OCI-LY1 (cell line): ENCODE measurements around the gene WNK2.

ENCODE experiments used
- H2AFZ ChIP-seq: fragments of 200-600 bp; sonication (generic), shearing (Covaris generic); 2 replicates; pipeline ENCODE4 v1.6.0; 2014; ENCODE audit warnings: antibody characterized with exemption, mild to moderate bottlenecking, low read length
- H3F3A ChIP-seq: fragments of 200-600 bp; sonication (generic), shearing (Covaris generic); 2 replicates; pipeline ENCODE4 v1.6.0; 2014; ENCODE audit warnings: mild to moderate bottlenecking, antibody characterized with exemption, low read length, moderate library complexity; ENCODE audit not compliant: insufficient read depth
- H3K27ac ChIP-seq: fragments of 200-600 bp; sonication (generic); 2 replicates; pipeline ENCODE4 v1.5.1; 2014; ENCODE audit warnings: low read length, mixed run types, mild to moderate bottlenecking, low read depth; ENCODE audit not compliant: poor library complexity, severe bottlenecking
- H3K27me3 ChIP-seq: fragments of 200-600 bp; sonication (generic); 2 replicates; pipeline ENCODE4 v1.6.0; 2014; ENCODE audit warnings: antibody characterized with exemption, mild to moderate bottlenecking, low read length, moderate library complexity; ENCODE audit not compliant: insufficient read depth
- H3K36me3 ChIP-seq: fragments of 200-600 bp; sonication (generic); 2 replicates; pipeline ENCODE4 v1.6.1; 2014; ENCODE audit warnings: mild to moderate bottlenecking, antibody characterized with exemption, low read length, moderate library complexity, mixed read lengths; ENCODE audit not compliant: insufficient read depth
- H3K4me1 ChIP-seq: fragments of 200-600 bp; sonication (generic); 2 replicates; pipeline ENCODE4 v1.5.1; 2014; ENCODE audit warnings: mild to moderate bottlenecking, low read length, moderate library complexity; ENCODE audit not compliant: insufficient read depth, severe bottlenecking
- H3K4me2 ChIP-seq: fragments of 200-600 bp; sonication (generic), shearing (Covaris generic); 2 replicates; pipeline ENCODE4 v1.6.1; 2014; ENCODE audit warnings: low read length
- H3K4me3 ChIP-seq: fragments of 200-600 bp; sonication (generic); 2 replicates; pipeline ENCODE4 v1.5.1; 2014; ENCODE audit warnings: low read length, low read depth, mild to moderate bottlenecking, mixed read lengths; ENCODE audit not compliant: poor library complexity, severe bottlenecking
- H3K79me2 ChIP-seq: fragments of 200-600 bp; shearing (Covaris generic); 2 replicates; pipeline ENCODE4 v1.6.1; 2016; ENCODE audit warnings: mixed run types, low read length, mixed read lengths; ENCODE audit not compliant: insufficient read depth
- H3K9ac ChIP-seq: fragments of 200-600 bp; sonication (generic), shearing (Covaris generic); 2 replicates; pipeline ENCODE4 v1.6.1; 2014; ENCODE audit warnings: mild to moderate bottlenecking, low read length, mixed read lengths
- H3K9me2 ChIP-seq: fragments of 200-600 bp; sonication (generic), shearing (Covaris generic); 2 replicates; pipeline ENCODE4 v1.6.1; 2014; ENCODE audit warnings: low read depth, mild to moderate bottlenecking, low read length, mixed read lengths
- H3K9me3 ChIP-seq: fragments of 200-600 bp; shearing (Covaris generic); 2 replicates; pipeline ENCODE4 v1.6.1; 2014; ENCODE audit warnings: low read length, mixed read lengths
- H4K20me1 ChIP-seq: fragments of 200-600 bp; sonication (generic), shearing (Covaris generic); 2 replicates; pipeline ENCODE4 v1.6.0; 2016; ENCODE audit warnings: mild to moderate bottlenecking, low read length; ENCODE audit not compliant: insufficient read depth
- EZH2 ChIP-seq: fragments of 200-600 bp; sonication (generic), shearing (Covaris generic); IDR thresholded peaks from 2 replicates; pipeline ENCODE4 v1.8.0; 2017; ENCODE audit warnings: borderline replicate concordance, mixed run types, mild to moderate bottlenecking, antibody characterized with exemption, low read length, moderate library complexity, mixed read lengths
- TF ChIP-seq, protein P1 (sequence below): fragments of 200-600 bp; sonication (generic), shearing (Covaris generic); IDR thresholded peaks from 2 replicates; pipeline ENCODE4 v1.5.1; 2017; ENCODE audit warnings: mild to moderate bottlenecking, antibody characterized with exemption, low read length, moderate library complexity, mixed read lengths

WNK2 gene

DNA sequence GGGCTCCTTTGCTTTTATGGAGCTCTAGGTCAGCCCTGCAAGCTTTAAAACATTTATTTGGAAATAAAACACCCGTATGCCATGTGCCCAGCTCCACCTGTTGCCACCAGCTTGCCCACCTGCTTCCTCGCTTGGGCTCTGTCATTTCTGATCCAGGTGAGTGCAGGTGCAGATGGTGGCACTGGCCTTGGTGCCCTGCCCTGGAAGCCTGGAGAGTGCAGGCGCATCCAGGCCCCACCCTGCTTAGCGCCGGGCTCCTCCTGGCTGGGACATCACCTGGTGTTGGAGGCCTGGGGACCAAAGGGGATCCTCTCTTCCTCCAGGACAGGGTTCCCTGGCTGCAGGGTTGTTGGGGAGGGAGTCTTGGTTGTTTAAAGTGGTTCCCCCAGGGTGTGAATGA is 35.8 kb downstream of the WNK2 start:
- H3K4me1 ChIP-seq: peaks cover 18% of the 10 kb centered on the region
- no peaks in the 10 kb centered on the region for H3K9me2 ChIP-seq
- no peaks in the 10 kb centered on the region; the same call in 1 of the 2 replicates for H3K9me3 ChIP-seq
- no peak overlapping the region for H3K9ac ChIP-seq
- H4K20me1 ChIP-seq: no peaks in the 10 kb centered on the region
- H3F3A ChIP-seq: no peaks in the 10 kb centered on the region
- H3K27ac ChIP-seq: no peak overlapping the region
- no peaks in the 10 kb centered on the region for H3K79me2 ChIP-seq
- H3K36me3 ChIP-seq: no peaks in the 10 kb centered on the region; the same call in 1 of the 2 replicates
- no peak overlapping the region for H3K4me3 ChIP-seq
- no peak overlapping the region for H3K4me2 ChIP-seq
- TF ChIP-seq, protein P1, sequence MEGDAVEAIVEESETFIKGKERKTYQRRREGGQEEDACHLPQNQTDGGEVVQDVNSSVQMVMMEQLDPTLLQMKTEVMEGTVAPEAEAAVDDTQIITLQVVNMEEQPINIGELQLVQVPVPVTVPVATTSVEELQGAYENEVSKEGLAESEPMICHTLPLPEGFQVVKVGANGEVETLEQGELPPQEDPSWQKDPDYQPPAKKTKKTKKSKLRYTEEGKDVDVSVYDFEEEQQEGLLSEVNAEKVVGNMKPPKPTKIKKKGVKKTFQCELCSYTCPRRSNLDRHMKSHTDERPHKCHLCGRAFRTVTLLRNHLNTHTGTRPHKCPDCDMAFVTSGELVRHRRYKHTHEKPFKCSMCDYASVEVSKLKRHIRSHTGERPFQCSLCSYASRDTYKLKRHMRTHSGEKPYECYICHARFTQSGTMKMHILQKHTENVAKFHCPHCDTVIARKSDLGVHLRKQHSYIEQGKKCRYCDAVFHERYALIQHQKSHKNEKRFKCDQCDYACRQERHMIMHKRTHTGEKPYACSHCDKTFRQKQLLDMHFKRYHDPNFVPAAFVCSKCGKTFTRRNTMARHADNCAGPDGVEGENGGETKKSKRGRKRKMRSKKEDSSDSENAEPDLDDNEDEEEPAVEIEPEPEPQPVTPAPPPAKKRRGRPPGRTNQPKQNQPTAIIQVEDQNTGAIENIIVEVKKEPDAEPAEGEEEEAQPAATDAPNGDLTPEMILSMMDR: no peak
- TF ChIP-seq EZH2: no peak
- H2AFZ ChIP-seq: no peak overlapping the region
- H3K27me3 ChIP-seq: no peaks in the 10 kb centered on the region

DNA sequence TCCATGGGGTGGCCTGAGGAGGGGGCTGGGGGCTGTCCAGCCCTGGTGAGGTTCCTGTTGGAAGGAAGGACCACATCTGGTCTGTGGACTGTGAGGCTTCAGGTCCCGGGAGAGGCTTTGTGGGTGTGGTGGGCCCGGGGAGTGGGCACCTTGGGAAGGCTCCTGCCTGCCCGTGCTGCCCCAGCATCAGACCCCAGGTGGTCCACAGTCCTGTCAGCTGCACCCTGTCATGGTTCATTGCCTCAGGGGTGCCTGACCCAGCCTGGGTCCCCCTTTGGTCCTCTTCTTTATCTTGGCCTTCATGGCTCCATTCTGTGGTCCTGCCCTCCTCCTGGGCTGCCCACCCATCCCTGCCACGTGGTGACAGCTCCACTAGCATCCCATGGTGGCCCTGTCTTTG is 36.7 kb downstream of the WNK2 start:
- Histone ChIP-seq H4K20me1 (no peaks in the 10 kb centered on the region), H3K36me3 (no peaks in the 10 kb centered on the region), H3K4me3 (no peak overlapping the region), H3K9me3 (no peaks in the 10 kb centered on the region), H2AFZ (no peak overlapping the region), H3K4me2 (no peak overlapping the region), H3F3A (no peaks in the 10 kb centered on the region), H3K27ac (no peak overlapping the region), H3K9ac (no peak overlapping the region), H3K9me2 (no peaks in the 10 kb centered on the region), H3K79me2 (no peaks in the 10 kb centered on the region), H3K4me1 (peaks cover 28% of the 10 kb centered on the region), H3K27me3 (no peaks in the 10 kb centered on the region)
- TF ChIP-seq, protein P1: no peak
- no peak for TF ChIP-seq EZH2

DNA sequence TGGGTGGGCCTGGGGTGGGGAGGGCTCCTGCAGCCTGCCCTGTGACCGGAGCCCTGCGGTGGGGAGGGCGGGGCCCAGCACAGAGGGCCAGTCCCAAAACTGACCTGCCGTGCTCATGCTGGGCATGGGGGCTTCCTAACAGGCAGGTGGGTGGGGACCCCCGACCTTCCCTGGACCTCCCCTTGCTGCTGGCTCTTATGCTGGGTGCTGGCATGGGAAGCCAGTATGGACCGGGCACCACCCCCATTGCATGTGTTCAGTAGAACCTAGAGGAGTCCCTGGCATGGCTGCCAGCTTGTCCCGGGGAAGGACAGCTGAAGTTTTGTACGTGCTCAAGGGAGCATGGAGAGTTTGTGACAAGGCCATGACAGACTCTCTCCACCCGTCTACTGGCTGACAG is 37.1 kb downstream of the WNK2 start:
- Histone ChIP-seq H3K9me3 (no peaks in the 10 kb centered on the region), H3K4me3 (no peak overlapping the region), H3K4me1 (peaks cover 32% of the 10 kb centered on the region), H3K27me3 (no peaks in the 10 kb centered on the region), H3K79me2 (no peaks in the 10 kb centered on the region), H3K4me2 (no peak overlapping the region), H3K27ac (no peak overlapping the region), H3K9me2 (no peaks in the 10 kb centered on the region), H3F3A (no peaks in the 10 kb centered on the region), H4K20me1 (no peaks in the 10 kb centered on the region), H3K9ac (no peak overlapping the region), H2AFZ (no peak overlapping the region), H3K36me3 (no peaks in the 10 kb centered on the region)
- TF ChIP-seq, protein P1: no peak
- TF ChIP-seq EZH2: no peak
